GM19455 (cell line): ENCODE results near the gene CBR3.

ENCODE experiments used
- ATAC-seq: cut with Tn5 transposase; IDR thresholded peaks from one replicate; pipeline ENCODE4 v1.9.1; 2021; ENCODE audit not compliant: unreplicated experiment

Gene CBR3

GRCh38 chr21:36179145-36179544 is 44.3 kb downstream of the CBR3 start:
- ATAC-seq = no peak

DNA sequence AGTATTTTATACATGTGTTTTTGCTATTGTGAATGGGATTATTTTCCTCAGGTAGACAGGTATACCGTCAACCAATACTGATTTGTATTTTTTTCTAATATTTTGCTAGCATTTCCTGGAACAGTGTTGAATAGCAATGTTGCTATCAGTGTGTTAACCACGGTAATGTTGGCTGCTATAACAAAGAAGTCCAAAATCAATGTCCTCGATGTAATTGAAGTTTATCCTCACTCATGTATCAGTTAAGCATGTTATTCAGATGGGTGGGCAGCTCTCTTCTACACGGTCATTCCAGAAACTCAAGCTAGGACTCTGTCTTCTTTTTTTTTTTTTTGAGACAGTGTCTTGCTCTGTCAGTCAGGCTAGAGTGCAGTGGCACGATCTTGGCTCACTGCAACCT is 46.1 kb downstream of the CBR3 start:
- no peak for ATAC-seq

- ATAC-seq = no peak
Measured at GRCh38 chr21:36183144-36183795, 48.4 kb downstream of the CBR3 start.

- ATAC-seq = no peak
Measured at GRCh38 chr21:36184545-36184944, 49.7 kb downstream of the CBR3 start.

DNA sequence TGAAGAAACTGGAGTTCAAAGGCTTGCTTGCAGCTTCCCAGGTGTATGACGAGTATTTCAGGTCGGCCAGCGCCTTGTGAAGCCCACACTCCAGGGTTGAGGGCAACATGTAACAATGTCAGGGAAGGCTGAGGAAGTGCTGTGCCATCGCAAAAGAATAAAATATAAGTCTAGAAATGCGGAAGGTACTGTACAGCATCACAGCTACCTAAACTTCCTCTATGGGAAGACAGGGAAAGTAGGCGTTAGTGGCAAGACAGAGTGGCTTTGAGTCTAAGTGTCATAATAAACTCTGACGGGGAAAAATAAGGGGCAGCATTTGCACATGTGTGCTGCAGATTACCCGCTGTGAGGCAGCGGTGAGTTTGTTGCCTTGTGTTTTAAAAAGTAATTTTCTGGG is 50.6 kb downstream of the CBR3 start:
- ATAC-seq = no peak

- ATAC-seq = no peak
Measured at GRCh38 chr21:36186081-36186480, 51.2 kb downstream of the CBR3 start.

DNA sequence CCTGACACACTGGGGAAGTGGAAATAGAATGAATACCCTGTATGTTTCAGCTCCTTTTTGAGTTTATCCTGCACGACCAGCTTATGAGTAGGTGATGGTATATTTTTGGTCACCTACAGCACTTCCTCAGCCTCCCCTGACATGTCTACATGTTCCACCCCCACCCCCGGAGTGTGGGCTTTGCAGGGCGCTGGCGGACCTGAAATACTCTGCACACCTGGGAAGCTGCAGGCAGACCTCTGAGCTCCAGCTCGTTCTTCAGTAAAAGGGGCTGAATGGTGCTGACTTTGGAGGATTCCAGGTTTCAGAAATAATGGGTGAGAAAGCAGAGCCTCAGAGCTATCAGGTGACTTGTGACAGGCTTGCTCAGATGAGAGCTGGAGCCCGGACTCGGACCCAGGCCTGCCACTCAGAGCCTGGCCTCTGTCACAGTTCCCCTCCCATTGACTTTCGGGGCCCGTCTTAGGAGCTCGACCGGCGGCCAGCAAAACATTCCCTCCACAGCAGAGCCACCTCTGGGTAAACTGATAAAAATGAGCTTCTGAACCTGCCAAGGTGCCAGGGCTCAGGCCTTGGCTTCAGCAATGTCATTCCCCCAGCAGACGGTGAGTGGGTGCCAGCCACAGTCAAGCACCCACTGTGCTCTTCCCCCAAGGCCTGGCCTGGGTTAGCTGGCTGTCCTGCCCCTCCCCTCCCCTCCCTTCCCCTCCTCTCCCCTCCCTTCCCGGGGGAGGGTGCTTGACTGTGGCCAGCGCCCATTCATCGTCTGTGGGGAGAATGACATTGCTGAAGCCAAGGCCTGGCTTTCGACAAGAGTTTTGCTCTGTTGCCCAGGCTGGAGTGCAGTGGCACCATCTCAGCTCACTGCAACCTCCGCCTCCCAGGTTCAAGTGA is 51.9 kb downstream of the CBR3 start:
- no peak for ATAC-seq

DNA sequence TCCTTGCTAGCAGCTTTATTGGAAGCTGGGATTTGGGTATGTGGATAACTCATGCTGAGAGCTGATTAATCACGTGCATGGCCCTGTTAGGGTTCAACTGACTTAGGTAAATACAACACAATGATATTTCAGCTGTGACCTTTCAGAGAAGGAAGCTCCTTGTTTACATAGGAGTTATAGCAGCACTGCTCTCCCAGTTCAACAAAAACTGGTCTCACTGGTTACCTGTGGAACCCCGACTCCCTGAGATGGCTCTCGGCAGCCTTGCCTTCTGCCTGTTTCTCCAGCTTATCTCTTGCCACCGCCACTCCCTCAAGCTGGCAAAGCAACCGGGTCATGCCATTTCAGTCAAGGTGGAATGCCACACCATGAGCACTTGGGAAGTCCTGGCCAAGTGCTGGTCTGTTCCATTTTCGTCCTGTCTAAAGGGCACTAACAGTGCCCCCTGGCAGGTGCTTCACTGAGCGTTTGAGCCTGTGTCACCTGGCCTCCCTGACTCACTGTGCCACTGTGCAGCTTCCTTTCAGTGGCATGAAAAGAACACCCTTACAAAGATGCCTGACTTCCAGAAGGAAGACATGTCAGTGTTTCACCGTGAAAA is 53.3 kb downstream of the CBR3 start:
- no peak for ATAC-seq

DNA sequence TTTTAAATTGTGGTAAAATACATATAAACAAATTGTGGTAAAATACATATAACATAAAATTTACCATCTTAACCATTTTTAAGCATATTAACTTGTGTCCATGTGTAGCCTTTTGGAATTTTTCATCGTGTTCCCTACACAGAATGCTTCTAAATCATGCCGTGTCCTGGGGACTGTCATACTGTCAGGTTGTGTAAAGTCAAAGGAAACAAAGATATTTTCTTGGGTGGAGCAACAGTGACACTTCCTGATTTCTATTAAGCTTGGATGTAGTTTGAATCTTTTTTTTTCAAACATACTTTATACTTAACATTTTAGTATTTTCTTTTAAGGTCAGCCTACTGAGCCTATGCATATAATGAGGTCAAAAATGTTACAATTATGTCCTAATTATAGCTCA is 54.1 kb downstream of the CBR3 start:
- ATAC-seq = no peak

- no peak for ATAC-seq
Measured at GRCh38 chr21:36190736-36191135, 55.9 kb downstream of the CBR3 start.

DNA sequence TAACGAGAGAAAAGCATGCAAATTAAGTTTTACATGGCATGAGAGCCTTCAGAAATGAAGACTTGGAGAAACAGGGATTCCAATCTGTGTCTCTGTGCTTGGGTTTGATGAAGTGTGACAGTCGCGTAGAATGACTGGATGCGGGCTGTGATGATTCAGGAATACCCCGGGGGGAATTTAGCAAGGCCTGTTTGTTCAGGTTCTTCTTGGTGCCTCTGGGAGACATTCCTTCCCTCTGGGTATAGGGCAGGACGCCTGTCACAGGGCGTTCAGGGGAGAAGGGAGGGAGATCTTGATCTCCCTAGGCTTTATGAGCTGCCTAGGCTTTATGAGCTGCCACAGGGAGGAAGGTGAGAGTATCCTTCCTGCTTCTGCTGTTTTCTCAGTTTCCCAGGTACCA is 58.3 kb downstream of the CBR3 start:
- no peak for ATAC-seq

DNA sequence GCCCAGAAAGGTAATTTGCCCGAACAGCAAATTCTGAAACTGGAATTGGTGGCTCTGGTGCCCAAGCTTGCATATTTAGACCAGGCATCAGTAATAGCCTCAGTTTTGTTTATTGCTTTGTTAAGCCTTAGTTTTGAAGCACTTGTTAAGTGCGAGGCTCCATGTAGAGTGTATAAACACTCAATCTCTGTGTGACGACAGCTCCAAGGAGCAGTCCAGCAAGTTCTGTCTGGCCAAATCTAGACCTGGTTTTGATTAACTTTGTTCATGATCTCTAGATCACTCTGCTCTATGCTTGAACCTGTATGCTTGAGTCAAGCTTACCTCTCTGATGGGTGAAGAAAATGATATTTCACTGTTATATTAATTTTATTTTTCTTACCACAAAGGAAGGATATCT is 59.1 kb downstream of the CBR3 start:
- ATAC-seq = no peak

GRCh38 chr21:36195613-36196012 is 60.7 kb downstream of the CBR3 start:
- no peak for ATAC-seq
